ENCODE data around the gene CFAP141.

CFAP141 gene

GRCh38 chr1:154154053-154154452, 52.1 kb downstream of the CFAP141 start:
- Histone ChIP-seq H3K4me1 (ENCODE audit: control extremely low read depth in 1 of 4, control insufficient read depth in 4 of 4, insufficient read depth in 4 of 4, low read length in 3 of 4) (peaks cover 15 to 27% (median 25%) of the 10 kb centered on the region in 4 experiments), H3K27me3 (replicated peaks in 2 of 5; ENCODE audit: control insufficient read depth in 4 of 5, insufficient read depth in 5 of 5, low read length in 4 of 5) (no peaks in the 10 kb centered on the region), H3K4me3 (ENCODE audit: control insufficient read depth in 1 of 7, extremely low read depth in 1 of 7, insufficient read depth in 4 of 7, low read depth in 2 of 7, low read length in 6 of 7) (no peak overlapping the region), H3K27ac (ENCODE audit: insufficient read depth in 1 of 2, low read depth in 1 of 2, low read length in 2 of 2, poor library complexity in 1 of 2, severe bottlenecking in 2 of 2) (peak overlapping the region; percentile 2 to 74), H3K9me3 (ENCODE audit: control extremely low read depth in 1 of 5, control insufficient read depth in 4 of 5, insufficient read depth in 2 of 5, low read depth in 1 of 5, low read length in 4 of 5) (no peaks in the 10 kb centered on the region), H3K36me3 (ENCODE audit: control insufficient read depth in 4 of 4, insufficient read depth in 4 of 4, low read length in 3 of 4) (peaks cover 2 to 37% (median 25%) of the 10 kb centered on the region in 4 experiments)
- WGBS (ENCODE audit: insufficient coverage), result 97% methylated on average over 3 of the region's 6 CpGs
- DNase-seq, result no peak
- CTCF ChIA-PET, result interaction anchor here (1.8 kb wide), 1 partner anchor 12 kb away, joined by 4 read pairs; no protein-coding TSS in a partner anchor
- POLR2A ChIA-PET, result no interaction called here

GRCh38 chr1:154151311-154151710, 54.8 kb downstream of the CFAP141 start:
- ChIA-PET POLR2A (no interaction called here), CTCF (no interaction called here)
- Histone ChIP-seq H3K4me1 (ENCODE audit: control extremely low read depth in 1 of 4, control insufficient read depth in 4 of 4, insufficient read depth in 4 of 4, low read length in 3 of 4) (peaks cover 11 to 34% (median 24%) of the 10 kb centered on the region in 4 experiments), H3K4me3 (ENCODE audit: control insufficient read depth in 1 of 7, extremely low read depth in 1 of 7, insufficient read depth in 4 of 7, low read depth in 2 of 7, low read length in 6 of 7) (no peak overlapping the region), H3K27ac (ENCODE audit: insufficient read depth in 1 of 2, low read depth in 1 of 2, low read length in 2 of 2, poor library complexity in 1 of 2, severe bottlenecking in 2 of 2) (no peak overlapping the region), H3K9me3 (ENCODE audit: control extremely low read depth in 1 of 5, control insufficient read depth in 4 of 5, insufficient read depth in 2 of 5, low read depth in 1 of 5, low read length in 4 of 5) (no peaks in the 10 kb centered on the region), H3K27me3 (replicated peaks in 2 of 5; ENCODE audit: control insufficient read depth in 4 of 5, insufficient read depth in 5 of 5, low read length in 4 of 5) (no peaks in the 10 kb centered on the region), H3K36me3 (ENCODE audit: control insufficient read depth in 4 of 4, insufficient read depth in 4 of 4, low read length in 3 of 4) (peaks cover 2 to 17% (median 9%) of the 10 kb centered on the region in 4 experiments)
- DNase-seq, result no peak
